Osteocyte (in vitro differentiated cells): ENCODE data around the gene COX5A. TPM values are rescaled to one million over a fixed set of nuclear protein-coding genes. Genes with fewer than 3 reads are reported as not detected.

Experiments used
- DNase-seq: peaks from one replicate; pipeline ENCODE4 v3.0.0; 2021; ENCODE audit warnings: mixed read lengths; ENCODE audit not compliant: unreplicated experiment; ENCODE audit errors: extremely low spot score
- H3K27ac Mint-ChIP-seq: one replicate; pipeline ENCODE4 v1.8.0; 2021; ENCODE audit warnings: mild to moderate bottlenecking, mixed read lengths; ENCODE audit not compliant: unreplicated experiment
- H3K27me3 Mint-ChIP-seq: one replicate; pipeline ENCODE4 v1.8.0; 2021; ENCODE audit warnings: mixed read lengths; ENCODE audit not compliant: unreplicated experiment
- H3K36me3 Mint-ChIP-seq: one replicate; pipeline ENCODE4 v1.8.0; 2021; ENCODE audit warnings: mixed read lengths; ENCODE audit not compliant: unreplicated experiment
- H3K4me1 Mint-ChIP-seq: one replicate; pipeline ENCODE4 v1.8.0; 2021; ENCODE audit warnings: mixed read lengths; ENCODE audit not compliant: unreplicated experiment
- H3K4me3 Mint-ChIP-seq: one replicate; pipeline ENCODE4 v1.8.0; 2021; ENCODE audit warnings: mild to moderate bottlenecking, moderate library complexity, mixed read lengths; ENCODE audit not compliant: unreplicated experiment
- H3K9me3 Mint-ChIP-seq: one replicate; pipeline ENCODE4 v1.8.0; 2021; ENCODE audit warnings: mixed read lengths; ENCODE audit not compliant: unreplicated experiment
- total RNA-seq: library from RNA; stranded (reverse); gene quantifications from 2 replicates; pipeline ENCODE4 v1.2.1, GENCODE V29; 2021
- TF ChIP-seq, protein P1 (sequence below): fragments of 200-600 bp; sonication (generic); IDR thresholded peaks from 2 replicates; pipeline ENCODE4 v1.5.0; 2021; ENCODE audit warnings: antibody characterized with exemption, mild to moderate bottlenecking, moderate library complexity

COX5A gene
- total RNA-seq, 1 donor from 2014 or later = 154 TPM

DNA sequence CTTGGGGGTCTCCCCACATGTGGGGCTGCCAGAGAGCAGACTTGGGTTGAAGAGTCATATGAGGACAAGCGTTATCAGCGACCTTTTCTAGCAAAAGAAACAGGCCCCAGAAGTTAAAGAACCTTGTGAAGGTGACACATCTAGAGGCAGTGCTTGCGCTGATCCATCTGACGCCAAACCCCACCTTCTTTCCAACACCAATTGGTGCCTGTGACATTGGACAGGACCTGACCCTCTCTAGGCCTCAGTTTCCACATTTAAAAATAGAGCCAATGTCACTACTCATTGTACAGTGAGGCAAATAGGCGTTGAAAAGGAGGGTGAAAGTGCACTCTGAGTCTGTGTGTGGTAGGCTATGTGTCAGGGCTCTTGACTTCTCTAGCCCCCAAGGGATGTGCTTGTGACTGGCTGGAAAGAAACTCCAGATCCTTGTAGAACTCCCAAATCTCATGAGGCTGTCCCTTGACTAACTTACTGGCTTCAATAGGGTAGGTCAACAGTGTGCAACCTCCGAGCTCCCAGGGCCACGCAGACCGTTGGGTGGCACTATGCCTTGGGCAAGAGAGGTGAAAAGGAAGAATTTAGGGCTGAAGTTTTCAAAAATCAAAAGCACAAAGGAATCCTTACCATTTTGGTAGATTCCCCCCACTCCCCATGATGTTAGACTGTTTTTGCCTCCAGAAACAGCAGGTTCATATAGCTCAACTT is 30.6 kb downstream of the COX5A start:
- DNase-seq = no peak
- H3K27me3 Mint-ChIP-seq = no peaks in the 10 kb centered on the region
- TF ChIP-seq, protein P1, sequence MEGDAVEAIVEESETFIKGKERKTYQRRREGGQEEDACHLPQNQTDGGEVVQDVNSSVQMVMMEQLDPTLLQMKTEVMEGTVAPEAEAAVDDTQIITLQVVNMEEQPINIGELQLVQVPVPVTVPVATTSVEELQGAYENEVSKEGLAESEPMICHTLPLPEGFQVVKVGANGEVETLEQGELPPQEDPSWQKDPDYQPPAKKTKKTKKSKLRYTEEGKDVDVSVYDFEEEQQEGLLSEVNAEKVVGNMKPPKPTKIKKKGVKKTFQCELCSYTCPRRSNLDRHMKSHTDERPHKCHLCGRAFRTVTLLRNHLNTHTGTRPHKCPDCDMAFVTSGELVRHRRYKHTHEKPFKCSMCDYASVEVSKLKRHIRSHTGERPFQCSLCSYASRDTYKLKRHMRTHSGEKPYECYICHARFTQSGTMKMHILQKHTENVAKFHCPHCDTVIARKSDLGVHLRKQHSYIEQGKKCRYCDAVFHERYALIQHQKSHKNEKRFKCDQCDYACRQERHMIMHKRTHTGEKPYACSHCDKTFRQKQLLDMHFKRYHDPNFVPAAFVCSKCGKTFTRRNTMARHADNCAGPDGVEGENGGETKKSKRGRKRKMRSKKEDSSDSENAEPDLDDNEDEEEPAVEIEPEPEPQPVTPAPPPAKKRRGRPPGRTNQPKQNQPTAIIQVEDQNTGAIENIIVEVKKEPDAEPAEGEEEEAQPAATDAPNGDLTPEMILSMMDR = no peak

DNA sequence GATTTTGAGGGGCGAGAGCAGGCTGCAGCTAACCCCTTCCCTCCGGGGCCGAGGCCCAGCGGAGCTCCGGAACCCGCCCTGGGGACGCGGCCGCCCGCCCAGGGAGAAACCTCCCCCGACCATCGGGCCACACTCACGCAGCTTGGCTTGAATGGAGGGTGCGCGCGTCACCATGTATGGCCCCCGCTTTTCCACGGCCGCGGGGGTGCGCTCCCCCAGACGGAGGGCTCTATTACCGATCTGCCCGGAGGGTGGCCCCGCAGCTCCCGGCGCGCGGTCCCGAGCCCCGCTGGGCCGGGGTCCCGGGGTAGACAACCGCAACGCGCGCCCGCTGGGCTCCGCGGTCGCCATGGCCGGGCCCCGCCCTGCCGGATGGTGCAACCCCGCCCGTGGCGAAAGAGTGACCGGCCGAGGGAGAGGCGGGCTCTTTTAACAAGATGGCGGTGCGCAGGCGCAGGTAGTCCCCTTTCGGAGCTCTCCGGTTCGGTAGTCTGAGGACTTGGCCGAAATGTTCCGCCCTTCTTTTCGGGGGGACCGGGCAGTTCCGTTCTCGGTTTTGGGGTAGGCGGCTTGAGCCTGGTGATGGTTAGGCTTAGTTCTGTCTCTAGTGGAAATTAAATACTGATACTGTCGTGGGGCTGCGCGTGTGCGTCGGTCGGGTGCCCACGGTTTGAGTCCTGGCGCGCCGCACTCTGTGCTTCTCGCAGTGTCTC is 31.3 kb downstream of the COX5A start, which contains the start of gene FAM219B:
TSS of gene FAM219B (minus strand) at position 402 of the 713 bp plus-strand sequence. CDS start at position 351, 51 bp downstream.
- peaks cover 9% of the 10 kb centered on the region for H3K36me3 Mint-ChIP-seq
- peaks cover 33% of the 10 kb centered on the region for H3K4me1 Mint-ChIP-seq
- peak within 1 kb of the TSS; percentile 99 for H3K27ac Mint-ChIP-seq
- TF ChIP-seq, protein P1 = no peak
- DNase-seq = peak; percentile 96
- peak within 1 kb of the TSS; percentile 99 for H3K4me3 Mint-ChIP-seq
- no peaks in the 10 kb centered on the region for H3K27me3 Mint-ChIP-seq
- H3K9me3 Mint-ChIP-seq = no peaks in the 10 kb centered on the region

More for the DNA sequence above, 30.6 kb downstream of the COX5A start:
- H3K36me3 Mint-ChIP-seq = peaks cover 10% of the 10 kb centered on the region
- H3K9me3 Mint-ChIP-seq = no peaks in the 10 kb centered on the region
- H3K4me1 Mint-ChIP-seq = peaks cover 30% of the 10 kb centered on the region
- peak overlapping the region; percentile 99 for H3K27ac Mint-ChIP-seq
- peak overlapping the region; percentile 99 for H3K4me3 Mint-ChIP-seq

DNA sequence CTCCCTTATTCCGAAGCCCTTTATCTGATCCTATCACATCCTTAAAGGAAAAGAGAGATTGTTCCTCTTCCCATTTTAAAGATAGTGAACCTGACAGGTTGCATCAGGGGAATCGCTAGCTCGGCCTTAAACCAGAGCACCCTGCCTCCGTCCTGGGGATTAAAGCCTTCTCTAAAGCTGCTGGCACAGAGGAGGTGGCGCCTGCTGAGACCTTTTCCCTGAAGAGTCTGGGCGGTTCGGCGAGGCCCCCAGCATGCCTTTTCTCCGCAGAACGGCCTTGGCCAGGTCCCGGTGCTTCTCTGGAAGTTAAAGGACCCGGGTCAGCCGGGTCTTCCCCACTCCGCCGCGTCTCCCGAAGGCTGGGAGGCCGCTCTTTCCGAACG is 31.8 kb downstream of the COX5A start:
- no peak for DNase-seq
- Mint-ChIP-seq H3K36me3 (peaks cover 10% of the 10 kb centered on the region), H3K4me1 (peaks cover 34% of the 10 kb centered on the region), H3K27me3 (no peaks in the 10 kb centered on the region), H3K9me3 (no peaks in the 10 kb centered on the region), H3K4me3 (peak overlapping the region; percentile 86), H3K27ac (peak overlapping the region; percentile 87)
- TF ChIP-seq, protein P1 = no peak

DNA sequence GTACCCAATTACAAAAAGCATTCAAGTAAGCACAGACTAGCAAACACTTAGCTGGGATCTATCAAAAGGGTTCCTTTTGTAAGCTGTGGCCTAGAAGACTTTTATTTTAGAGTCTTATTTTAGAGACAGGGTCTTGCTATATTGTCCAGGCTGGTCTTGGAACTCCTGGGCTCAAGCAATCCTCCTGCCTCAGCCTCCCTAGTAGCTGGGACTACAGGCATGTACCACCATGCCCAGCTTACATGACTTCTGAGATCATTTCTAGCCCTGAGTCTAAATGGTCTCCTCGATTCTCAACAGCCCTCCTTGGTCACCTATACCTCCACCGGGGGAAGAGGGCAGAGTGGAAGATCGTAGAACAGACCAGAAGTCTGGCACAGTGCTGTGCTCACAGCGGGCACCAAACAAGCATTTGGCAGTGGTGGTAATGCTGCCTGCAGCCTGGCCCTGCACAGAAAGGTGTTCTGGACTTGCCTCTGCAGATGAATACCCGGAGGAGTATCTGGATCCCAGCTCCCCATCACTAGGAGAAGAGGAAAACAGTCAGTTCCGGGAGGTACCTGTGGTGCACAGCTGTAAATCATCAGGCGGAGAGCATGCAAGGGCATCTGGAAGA is 33.6 kb downstream of the COX5A start:
- Mint-ChIP-seq H3K27me3 (no peaks in the 10 kb centered on the region), H3K4me3 (no peak overlapping the region), H3K9me3 (no peaks in the 10 kb centered on the region), H3K36me3 (peaks cover 18% of the 10 kb centered on the region), H3K4me1 (peaks cover 34% of the 10 kb centered on the region), H3K27ac (no peak overlapping the region)
- no peak for DNase-seq
- TF ChIP-seq, protein P1 = no peak

DNA sequence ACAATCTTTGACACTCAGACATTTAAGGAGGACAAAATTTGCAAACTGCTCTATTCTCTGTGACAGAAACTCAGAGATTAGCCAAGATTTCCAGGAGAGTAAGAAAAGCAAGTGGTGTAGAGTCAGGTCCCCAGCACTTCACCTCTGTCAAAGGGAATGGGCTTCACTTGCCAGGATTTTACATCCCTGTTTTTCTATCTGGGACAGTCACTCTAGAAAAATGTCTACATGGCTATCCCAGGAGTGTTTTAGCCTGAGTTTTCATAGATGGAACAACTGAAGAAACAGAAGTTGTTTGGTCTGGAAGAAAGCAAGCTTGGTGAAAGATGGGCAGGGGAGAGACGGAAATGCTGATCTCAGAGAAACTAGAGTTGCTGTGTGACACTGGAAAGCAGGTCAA is 34.2 kb downstream of the COX5A start:
- H3K27ac Mint-ChIP-seq = no peak overlapping the region
- H3K4me3 Mint-ChIP-seq = no peak overlapping the region
- TF ChIP-seq, protein P1 = no peak
- H3K27me3 Mint-ChIP-seq = no peaks in the 10 kb centered on the region
- H3K36me3 Mint-ChIP-seq = peaks cover 20% of the 10 kb centered on the region
- no peak for DNase-seq
- H3K4me1 Mint-ChIP-seq = peaks cover 34% of the 10 kb centered on the region
- H3K9me3 Mint-ChIP-seq = no peaks in the 10 kb centered on the region
